Measurements from ENCODE around the gene MTCL3.

Gene MTCL3

DNA sequence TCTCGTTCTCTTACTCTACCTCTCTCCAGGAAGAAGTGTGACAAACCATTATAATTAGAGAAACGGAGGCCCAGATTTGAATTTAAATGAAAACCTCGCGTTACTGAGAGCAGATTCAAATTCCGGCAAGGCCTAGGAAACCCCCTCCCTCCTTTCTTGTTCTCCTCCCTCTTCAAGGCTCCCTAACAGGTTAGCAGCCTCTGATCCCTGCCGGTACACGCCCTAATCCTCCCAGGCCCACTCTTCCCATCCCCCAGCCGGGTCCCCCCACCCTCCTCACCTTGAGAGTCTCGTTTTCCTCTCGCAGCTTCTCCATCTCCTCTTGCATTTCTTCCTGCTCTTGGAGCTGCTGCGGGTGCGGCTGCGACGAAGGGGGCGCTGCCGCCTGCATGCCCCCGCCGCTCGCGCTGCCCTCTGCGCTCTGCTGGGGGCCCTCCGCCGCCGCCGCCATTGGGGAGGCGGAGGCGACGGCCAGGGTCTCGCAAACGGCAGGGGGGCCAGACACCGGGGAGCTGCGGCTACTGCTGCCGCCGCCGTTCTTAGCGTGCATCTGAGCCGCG lies 3.8 kb downstream of the MTCL3 start:
- DNase-seq (ENCODE audit: low read depth in 2 of 2), result peak in 1 of 2 donors; percentile 18

DNA sequence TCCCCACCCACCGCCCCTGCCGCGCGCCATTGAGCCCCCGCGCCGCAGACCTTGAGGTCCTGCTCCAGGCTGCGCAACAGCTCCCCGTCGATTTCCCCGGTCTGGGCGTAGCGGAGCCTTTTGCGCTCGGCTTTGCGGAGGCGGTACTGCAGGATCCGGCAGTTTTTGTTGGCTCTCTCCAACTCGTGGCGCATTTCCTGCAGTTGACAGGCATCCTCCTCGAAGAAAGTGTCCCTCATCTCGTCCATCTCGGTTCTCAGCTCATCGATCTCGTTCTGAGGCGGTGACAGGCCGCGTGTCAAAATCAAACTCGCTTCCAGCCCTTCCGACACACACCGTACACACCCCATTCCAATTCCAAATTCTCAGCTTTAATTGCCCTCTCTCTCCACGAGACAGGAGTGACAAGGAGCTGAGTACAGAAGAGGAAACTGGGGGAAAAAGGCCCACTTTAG lies 4.3 kb downstream of the MTCL3 start:
- peak in 1 of 2 donors; percentile 30 for DNase-seq (ENCODE audit: low read depth in 2 of 2)

DNA sequence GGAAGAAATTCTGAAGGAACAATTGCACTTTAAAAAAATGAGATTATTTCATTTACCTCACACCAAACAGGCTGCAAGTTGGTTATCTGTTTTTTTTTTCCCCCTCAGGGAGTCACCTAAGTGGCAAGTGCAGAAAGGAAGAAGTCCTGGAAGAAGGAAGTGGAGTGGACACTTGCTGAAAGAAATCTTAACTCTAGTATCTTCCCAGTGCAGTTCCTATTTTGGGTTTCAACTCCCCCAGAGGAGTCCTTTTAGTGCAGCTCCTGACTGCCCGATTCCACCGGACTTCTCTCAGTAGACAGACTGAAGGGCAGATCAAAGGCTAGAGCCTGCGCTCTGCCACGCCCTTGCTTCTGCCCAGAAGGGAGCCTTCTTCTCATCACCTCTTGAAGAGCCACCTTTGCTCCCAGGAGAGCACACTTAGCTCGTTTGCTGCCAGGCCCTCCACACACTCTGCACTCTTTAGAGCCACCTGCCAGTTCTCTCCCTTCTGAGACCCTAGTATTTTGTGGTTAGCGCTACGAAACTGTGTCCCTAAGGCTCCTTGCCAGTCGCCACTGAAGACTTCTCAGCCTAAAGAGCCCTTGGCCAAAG lies 4.9 kb downstream of the MTCL3 start:
- no peak for DNase-seq (ENCODE audit: low read depth in 2 of 2)

DNA sequence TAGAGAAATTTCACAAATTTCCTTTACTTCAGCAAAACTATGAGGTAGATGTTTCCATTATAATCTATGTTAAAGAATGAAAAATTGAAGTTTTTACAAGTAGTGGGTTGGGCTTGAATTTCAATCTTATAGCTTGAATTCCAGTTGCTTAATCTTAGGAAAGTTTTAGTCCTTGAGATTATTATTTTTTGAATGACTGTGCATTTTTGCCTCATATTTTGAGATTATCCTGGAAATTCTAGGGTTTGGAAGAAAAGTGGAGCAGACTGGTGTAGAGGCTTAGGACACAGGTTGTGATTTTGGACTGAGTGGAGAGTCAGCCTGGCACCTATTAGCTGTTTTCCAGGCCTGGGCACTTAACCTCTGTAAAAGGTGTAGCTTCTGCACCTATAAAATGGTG lies 5.7 kb downstream of the MTCL3 start:
- DNase-seq (ENCODE audit: low read depth in 2 of 2), result no peak

DNA sequence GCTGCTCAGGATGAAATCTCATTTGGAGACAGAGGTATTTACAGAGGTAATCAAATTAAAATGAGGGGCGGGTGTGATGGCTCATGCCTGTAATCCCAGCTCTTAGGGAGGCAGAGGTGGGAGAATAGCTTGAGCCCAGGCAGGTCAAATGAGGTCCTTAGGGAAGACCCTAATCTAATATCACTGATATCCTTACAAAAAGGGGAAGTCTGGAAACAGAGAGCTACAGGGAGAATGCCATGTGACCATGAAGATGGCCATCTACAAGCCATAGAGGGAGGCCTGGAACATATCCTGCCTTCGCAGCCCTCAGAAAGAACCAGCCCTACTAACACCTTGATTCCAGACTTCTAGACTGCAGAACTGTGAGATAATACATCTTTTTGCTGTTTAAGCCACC lies 8.3 kb downstream of the MTCL3 start:
- no peak for DNase-seq (ENCODE audit: low read depth in 2 of 2)

DNA sequence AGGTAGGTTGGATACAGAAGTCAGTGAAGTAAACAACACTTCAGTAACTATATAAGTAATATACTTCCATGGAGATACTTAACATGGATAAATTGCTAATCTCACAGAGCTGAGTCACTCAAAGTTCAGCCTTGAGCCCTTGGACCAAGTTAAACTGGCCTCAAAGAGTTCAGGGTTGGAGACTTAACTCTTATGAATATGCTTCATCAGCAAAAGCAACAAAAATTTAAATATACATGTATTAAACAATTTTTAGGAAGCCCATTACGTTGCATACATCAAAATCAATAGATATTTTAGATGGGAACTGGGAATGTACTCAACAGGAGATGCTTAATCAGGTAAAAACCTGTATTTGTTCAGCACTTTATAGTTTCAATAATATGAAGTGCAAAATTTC lies 12.2 kb downstream of the MTCL3 start:
- no peak for DNase-seq (ENCODE audit: low read depth in 2 of 2)

DNA sequence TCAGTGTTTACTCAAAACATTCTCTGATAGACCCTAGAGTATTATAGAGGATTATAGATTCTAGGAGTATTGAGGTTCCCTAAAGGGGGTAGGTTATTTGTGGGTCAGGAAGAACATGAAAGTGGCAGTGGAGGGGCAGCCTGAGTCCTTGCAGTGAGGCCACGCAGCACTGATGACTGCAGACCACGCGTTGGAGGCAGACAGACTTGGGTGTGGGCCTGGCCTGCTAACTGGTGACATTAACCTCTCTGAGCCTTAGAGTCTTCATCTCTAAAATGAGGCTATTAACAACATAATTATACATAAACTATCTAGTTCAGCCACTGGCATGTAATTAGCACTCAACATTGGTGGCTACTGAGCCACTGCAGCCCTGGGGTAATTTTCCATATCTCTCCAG lies 16.1 kb downstream of the MTCL3 start:
- DNase-seq (ENCODE audit: low read depth in 2 of 2), result no peak

DNA sequence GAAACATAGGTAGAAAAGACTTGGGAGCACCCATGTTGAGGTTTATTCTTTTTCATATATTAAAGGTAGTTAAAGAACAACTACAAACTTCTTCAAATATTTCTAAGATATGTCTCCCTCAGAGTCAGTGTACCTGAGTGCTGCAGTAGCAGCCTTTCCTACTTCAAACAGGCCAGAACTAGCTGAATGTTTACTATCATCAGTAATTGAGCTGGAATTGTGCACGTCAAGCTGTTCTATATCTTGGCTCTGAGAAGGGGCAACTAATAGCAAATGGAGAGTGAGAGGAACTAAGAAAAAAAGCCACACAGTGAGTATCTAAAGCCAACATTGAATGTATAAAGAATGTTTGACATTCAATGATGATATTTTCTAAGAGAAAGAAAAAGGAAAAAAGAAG lies 21.7 kb downstream of the MTCL3 start:
- DNase-seq (ENCODE audit: low read depth in 2 of 2), result no peak

DNA sequence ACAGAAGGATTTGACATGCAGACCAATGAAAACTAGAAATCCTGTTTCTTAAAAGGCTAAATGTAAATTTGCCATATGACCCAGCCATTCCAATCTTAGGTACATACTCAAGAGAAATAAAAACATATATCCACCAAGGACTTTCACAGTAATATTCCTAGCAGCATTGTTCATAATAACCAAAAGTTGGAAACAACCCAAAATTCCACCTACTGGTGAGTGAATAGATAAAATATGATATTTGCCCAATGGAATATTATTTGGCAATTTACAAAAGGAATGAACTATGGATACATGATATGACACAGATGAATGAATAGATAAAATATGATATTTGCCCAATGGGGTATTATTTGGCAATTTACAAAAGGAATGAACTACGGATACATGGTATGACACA lies 22.7 kb downstream of the MTCL3 start:
- DNase-seq (ENCODE audit: low read depth in 2 of 2), result no peak

DNA sequence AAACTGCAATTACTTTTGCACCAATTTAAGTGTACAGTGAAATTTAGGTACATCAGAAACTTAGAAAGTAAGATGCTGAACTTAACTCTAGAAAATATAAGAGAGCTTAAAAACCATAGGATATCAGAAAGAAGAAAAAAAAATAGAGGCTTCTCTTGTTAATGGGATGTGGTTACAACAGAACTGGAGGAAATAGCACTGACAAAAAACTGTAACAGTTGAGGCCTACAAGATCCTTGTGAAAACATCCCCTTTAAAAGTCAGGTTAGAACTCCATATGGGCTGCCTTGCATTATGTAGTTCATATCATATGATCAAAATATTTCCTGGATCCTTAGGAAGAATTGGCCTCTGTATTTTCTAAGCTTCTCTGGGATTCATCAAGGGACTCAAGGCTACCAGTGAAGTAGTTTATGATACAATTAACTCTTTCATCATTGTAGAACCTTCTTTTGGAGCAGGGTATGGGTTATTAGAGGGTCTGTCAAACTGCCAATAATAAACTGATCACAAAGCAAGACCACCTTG lies 24.8 kb downstream of the MTCL3 start:
- DNase-seq (ENCODE audit: low read depth in 2 of 2), result no peak

DNA sequence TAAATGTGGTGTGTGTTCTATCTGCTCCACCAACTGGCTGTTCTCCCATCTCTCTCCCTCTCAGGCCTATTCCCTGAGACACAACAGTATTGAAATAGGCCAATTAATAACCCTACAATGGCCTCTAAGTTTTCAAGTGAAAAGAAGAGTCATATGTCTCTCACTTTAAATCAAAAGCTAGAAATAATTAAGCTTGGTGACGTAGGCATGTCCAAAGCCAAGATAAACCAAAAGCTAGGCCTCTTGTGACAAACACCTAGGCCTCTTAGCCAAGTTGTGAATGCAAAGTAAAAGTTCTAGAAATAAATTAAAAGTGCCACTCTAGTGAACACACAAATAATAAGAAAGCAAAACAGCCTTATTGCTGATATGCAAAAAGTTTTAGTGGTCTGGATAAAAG lies 29.9 kb downstream of the MTCL3 start:
- no peak for DNase-seq (ENCODE audit: low read depth in 2 of 2)

DNA sequence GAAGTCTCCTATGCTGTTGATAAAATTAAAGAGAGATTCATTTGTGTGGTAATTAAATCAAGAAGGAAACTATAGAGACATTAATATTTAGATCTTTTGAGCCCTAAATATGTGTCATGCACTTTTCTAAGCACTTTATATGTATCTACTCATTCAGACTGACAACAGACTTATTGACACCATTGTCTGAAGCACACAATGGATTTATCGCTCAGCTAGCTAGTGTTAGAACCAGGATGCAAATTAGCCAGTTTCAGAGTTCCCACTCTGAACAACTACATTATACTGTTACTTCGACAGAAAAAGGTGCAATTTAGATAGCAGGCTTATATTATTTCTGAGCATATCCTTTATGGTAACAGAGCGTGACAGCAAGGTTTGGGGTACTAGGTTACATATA lies 32.2 kb downstream of the MTCL3 start:
- no peak for DNase-seq (ENCODE audit: low read depth in 2 of 2)

DNA sequence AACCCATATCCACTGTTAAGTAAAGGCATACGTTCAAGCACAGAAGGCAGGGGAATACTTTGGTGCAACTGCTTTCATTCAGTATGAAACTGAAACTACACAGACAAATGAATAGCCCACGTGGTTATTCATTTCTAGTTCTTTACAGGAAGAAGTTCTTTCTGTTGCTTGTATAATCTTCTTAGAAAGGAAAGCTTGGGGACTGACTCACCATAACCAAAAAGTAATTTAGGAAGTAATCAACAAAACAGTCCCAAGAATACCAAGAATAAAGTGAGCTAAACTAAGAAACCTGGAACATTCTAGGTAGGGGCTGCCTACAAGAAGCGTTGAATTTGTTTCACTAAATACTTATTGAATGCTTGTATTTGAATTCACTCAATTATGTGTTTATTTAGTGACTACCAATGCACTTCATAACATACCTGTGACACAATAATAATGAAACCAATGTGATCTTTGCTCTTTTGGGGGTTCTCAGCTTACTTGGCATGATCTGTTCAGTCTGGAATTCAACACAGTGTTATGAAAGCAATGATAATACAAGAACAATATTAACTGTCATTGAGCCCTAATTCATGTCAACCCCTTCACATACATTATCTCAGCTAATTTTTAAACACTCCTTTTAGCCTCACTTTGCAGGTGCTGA lies 34.8 kb downstream of the MTCL3 start:
- no peak for DNase-seq (ENCODE audit: low read depth in 2 of 2)

DNA sequence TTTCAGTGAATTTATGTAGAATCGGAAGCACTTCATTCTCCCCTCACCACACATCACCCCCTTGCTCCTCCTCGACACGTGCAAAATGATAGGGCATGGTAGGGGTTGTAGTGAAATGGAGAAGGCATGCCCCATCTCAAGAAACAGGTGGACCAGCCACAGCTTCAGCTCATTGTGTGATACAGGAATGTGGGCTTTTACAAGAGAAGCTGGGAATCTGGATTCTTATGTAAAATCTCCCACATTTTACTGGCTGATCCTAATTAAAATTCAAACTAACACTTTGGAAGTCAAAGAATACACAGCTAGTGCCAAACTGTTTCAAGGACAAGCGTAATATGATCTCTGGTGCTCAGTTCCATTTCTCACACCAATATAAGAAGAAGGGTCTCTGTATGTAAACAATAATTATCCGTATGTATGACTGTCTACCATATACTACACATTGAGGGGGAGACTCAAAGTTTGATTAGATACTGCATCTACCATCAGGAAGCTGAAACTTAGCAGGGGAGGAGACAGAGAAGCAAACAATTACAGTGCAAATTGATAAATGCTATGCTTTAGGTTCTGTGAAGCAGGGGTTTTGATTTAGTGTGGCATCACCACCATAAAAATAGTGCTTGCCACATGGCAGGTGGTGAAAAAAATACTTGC lies 35.6 kb downstream of the MTCL3 start:
- no peak for DNase-seq (ENCODE audit: low read depth in 2 of 2)

DNA sequence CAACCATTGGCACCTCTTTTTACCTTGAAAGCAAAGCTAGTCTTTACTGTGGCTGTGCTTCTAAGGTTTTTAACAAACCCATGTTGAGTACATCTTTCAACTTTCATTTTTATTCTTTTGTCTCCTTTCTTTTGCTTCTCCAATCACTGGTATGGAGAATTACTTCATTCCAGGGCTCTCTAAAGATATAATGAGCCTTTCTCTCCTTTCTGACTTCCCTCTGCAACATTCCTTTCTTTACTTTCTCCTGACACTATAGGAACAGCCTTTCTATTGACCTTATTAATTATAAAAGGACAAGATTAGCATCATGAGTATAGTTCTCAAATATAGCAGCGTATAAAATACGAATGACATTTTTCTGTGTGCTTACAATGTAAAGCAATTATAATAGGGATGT lies 36.8 kb downstream of the MTCL3 start:
- DNase-seq (ENCODE audit: low read depth in 2 of 2), result no peak

DNA sequence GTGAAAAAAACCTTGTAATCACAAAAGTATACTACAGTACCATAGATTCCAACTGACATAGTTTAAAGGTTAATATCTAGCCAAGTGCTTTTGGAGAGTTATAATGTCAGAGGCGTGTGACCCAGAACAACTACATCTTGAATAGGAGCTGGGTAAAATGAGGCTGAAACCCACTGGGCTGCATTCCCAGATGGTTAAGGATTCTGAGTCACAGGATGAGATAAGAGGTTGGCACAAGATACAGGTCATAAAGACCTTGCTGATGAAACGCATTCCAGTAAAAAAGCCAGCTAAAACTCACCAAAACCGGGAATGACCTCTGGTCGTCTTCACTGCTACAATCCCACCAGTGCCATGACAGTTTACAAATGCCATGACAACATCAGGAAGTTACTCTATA lies 37.5 kb downstream of the MTCL3 start:
- DNase-seq (ENCODE audit: low read depth in 2 of 2), result no peak

DNA sequence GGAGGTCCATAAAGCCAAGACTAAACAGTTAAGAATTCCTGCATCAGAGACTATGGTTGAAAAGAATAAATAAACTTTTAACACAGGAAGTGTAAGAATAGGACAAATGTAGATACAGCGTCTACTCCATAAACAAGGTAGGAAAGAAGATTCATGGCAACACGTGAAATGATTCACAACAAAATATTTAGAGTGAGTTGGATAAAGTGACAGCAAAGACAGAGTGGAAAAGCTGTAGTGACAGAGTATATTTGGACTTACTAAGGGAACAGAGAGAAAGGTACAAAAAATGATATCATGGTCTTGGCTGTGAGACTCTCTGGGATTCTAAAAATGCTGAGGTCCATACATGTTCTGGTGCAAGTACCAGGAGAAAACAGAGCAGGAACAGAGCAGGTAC lies 38.0 kb downstream of the MTCL3 start:
- no peak for DNase-seq (ENCODE audit: low read depth in 2 of 2)

DNA sequence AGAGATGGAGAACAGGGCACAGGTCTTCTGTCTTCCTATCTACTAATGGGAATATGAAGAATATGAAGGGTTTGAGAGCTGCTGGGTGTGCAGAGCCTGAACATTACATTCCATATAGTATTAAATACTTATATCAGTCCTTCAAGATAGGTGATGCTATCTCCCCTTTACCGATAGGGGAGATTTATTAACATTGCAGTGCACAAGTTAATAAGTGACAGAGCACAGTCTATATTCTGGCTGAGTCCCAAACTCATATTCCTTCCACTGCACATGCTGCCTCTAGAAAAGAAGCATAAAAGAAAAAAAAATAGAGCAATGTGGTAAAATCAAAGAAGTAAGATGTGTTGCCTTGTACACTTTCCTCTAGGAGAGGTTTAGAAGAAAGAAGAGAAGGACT lies 41.5 kb downstream of the MTCL3 start:
- no peak for DNase-seq (ENCODE audit: low read depth in 2 of 2)

DNA sequence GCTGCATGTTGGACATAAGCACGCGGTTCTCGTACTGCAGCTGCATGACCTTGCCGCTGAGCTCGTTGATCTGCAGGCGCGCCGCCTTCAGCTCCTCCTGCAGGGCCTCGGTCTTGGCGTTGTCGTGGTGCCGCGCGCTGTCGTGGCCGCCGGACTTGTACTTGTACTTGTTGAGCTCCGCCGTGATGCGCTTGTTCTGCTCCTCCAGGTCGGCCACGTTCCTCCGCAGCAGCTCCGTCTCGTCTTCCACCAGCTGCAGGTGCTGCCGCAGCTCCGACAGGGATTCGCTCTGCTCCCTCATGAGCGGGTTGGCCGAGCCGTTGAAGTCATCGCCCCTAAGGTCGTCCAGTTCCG lies 43.3 kb downstream of the MTCL3 start:
- DNase-seq (ENCODE audit: low read depth in 2 of 2), result no peak

DNA sequence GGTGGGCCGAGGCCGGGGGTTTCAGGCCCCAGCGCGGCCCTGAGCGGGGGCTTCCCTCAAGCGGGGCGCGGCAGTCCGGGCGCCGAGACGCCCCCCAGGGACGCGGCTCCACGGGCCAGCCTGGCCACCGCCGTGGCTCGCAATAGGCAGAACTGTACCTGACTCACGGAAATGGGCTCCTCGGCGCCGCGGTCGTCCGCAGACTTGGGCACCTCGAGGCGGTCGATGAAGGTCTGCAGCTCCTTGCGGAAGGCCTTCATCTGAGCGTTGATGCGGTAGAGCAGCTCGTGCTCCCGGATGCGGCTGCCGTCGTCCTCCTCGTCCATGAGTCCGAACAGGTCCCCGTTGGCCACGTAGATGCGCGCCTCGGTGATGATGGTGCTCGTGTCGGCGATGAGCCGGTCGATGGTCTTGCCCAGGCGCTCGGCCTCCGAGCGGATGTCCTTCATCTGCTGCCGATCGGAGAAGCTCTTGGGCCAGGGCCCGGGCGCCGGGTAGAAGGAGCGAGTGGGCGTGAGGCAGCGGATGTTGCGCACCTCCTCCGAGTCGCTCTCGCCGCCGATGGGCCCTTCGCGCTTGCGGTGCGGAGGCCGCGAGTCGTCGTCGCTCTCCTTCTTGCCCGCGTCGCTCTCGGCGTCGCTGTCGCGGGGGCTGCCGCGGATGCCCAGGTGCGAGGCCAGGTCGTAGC lies 43.9 kb downstream of the MTCL3 start:
- no peak for DNase-seq (ENCODE audit: low read depth in 2 of 2)

DNA sequence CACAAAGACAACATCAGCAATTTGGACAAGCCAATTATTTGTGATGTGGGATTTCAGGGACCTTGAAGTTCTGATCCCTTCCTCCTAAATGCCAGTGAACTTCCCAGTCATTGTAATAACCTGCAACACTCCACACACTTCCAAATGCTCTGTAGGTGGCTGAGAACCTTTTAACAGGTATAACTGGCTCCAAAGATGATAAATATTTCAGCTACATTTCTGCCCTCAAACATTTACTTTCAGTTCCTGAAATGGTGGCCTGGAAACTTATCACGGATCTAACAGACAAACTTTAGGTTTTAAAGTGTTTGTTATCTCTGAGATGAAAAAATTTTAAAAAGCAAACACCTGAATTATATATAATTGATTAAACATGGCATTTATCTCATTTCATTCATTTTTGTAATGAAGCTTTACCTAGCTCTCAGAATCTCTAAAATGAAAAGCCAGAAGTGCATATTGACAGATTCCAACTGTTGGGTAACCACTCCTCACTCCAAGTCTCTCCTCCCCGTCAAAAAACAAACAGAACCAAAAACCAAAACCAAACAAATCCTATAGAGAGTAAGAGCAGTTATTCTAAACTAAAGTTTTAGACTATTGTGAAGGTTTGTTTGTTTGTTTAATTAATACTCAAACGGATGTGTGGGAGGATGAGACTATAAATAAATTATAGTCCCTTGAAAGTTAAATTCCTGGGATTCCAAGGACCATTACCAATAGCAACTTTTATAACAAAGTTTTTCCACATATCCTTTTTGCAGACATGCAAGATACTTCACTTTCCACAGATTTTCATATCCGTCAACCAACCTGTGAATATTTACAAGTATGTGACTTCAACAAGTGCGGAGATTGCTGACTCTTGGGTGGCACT lies 47.5 kb downstream of the MTCL3 start:
- no peak for DNase-seq (ENCODE audit: low read depth in 2 of 2)
